ENCODE data around the gene CDK6.

DNA sequence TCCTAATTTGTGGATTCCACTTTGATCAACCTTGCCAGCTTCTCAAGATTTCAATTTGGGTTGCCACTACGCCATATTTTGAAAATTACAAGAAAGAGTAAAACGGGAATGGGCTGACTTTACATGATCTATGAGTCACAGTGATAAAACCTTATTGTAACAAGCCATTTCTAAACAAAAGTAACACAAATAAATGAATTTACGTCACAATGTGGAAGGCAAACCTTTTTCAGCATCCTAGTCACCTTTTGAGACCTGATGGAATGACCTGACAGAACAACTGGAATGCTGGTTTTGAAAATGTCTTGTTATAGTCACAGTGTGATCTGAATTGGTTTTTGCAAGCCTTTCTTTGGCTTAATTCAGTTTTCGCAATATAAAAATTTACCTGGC, 85.9 kb downstream of the CDK6 start:
- TF ChIP-seq, protein P1, sequence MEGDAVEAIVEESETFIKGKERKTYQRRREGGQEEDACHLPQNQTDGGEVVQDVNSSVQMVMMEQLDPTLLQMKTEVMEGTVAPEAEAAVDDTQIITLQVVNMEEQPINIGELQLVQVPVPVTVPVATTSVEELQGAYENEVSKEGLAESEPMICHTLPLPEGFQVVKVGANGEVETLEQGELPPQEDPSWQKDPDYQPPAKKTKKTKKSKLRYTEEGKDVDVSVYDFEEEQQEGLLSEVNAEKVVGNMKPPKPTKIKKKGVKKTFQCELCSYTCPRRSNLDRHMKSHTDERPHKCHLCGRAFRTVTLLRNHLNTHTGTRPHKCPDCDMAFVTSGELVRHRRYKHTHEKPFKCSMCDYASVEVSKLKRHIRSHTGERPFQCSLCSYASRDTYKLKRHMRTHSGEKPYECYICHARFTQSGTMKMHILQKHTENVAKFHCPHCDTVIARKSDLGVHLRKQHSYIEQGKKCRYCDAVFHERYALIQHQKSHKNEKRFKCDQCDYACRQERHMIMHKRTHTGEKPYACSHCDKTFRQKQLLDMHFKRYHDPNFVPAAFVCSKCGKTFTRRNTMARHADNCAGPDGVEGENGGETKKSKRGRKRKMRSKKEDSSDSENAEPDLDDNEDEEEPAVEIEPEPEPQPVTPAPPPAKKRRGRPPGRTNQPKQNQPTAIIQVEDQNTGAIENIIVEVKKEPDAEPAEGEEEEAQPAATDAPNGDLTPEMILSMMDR (IDR thresholded peaks at IDR 0.05; ENCODE audit: low read depth, low read length), result no peak
- no peak for TF ChIP-seq POLR2A (IDR thresholded peaks at IDR 0.05; ENCODE audit: extremely low read depth, insufficient read length)
- TF ChIP-seq, protein P2, sequence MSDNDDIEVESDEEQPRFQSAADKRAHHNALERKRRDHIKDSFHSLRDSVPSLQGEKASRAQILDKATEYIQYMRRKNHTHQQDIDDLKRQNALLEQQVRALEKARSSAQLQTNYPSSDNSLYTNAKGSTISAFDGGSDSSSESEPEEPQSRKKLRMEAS (IDR thresholded peaks at IDR 0.05; ENCODE audit: low read depth, low read length), result no peak

Measured in NB4 (cell line).